H1 (cell line): ENCODE data around the gene KATNBL1. TPM values are rescaled to one million over a fixed set of nuclear protein-coding genes. Genes with fewer than 3 reads are reported as not detected.

ENCODE experiments used
- CTCF ChIA-PET: fragments of 300-600 bp; sonication (Branson Sonifier 250); formaldehyde crosslinking; loops from one replicate; lab custom pipeline; 2021; ENCODE audit not compliant: partially characterized antibody; lab: Charles Lee
- POLR2A ChIA-PET: fragments of 300-600 bp; sonication (Branson Sonifier 250); formaldehyde crosslinking; loops from one replicate; lab custom pipeline; 2021; ENCODE audit warnings: inconsistent platforms; ENCODE audit not compliant: partially characterized antibody; lab: Charles Lee
- DNase-seq, 2 experiments: peaks; one replicate each; pipeline versions ENCODE4 v3.0.0 to v3.0.0-alpha.2; 2010 to 2022; ENCODE audit warnings: low spot score in 2 of 2, low read depth in 1 of 2, mixed read lengths in 1 of 2
- FAIRE-seq: peaks from 2 replicates; lab custom pipeline; 2011; peaks lifted over from hg19 to GRCh38; lab: Jason Lieb, UNC
- H2AFZ ChIP-seq: 2 replicates; pipeline ENCODE4 v1.8.1; 2012; ENCODE audit warnings: low read length, inconsistent platforms
- H2AK5ac ChIP-seq: 2 replicates; pipeline ENCODE4 v1.6.1; 2013; ENCODE audit warnings: low read depth, low read length
- H2BK120ac ChIP-seq: replicated peaks from 2 replicates; pipeline ENCODE3; 2013; ENCODE audit warnings: low read depth, low read length, inconsistent platforms
- H2BK12ac ChIP-seq: 2 replicates; pipeline ENCODE4 v1.6.1; 2013; ENCODE audit warnings: low read depth, low read length
- H2BK15ac ChIP-seq: 2 replicates; pipeline ENCODE4 v1.6.1; 2013; ENCODE audit warnings: low read length
- H2BK20ac ChIP-seq: 2 replicates; pipeline ENCODE4 v1.6.1; 2013; ENCODE audit warnings: low read length
- H2BK5ac ChIP-seq: 2 replicates; pipeline ENCODE4 v1.6.1; 2013; ENCODE audit warnings: low read depth, low read length
- H3K14ac ChIP-seq: 2 replicates; pipeline ENCODE4 v1.6.1; 2013; ENCODE audit warnings: inconsistent platforms; ENCODE audit not compliant: insufficient read length
- H3K18ac ChIP-seq: 2 replicates; pipeline ENCODE4 v1.6.1; 2013; ENCODE audit warnings: low read length; ENCODE audit errors: extremely low read depth
- H3K23ac ChIP-seq: 2 replicates; pipeline ENCODE4 v1.6.1; 2013; ENCODE audit warnings: inconsistent platforms; ENCODE audit not compliant: insufficient read length
- H3K23me2 ChIP-seq: 2 replicates; pipeline ENCODE4 v1.6.1; 2013; ENCODE audit warnings: low read depth, low read length
- H3K27ac ChIP-seq: 2 replicates; pipeline ENCODE4 v1.6.1; 2011; ENCODE audit warnings: low read depth, low read length, inconsistent platforms
- H3K27me3 ChIP-seq, 4 experiments: replicated peaks in 1 of 4; 1 replicate in 1 of 4; 2 replicates in 3 of 4; pipeline versions ENCODE4 v1.6.1 to v1.8.1; 2011 to 2013; ENCODE audit warnings: low read length in 3 of 4, mild to moderate bottlenecking in 3 of 4, inconsistent platforms in 2 of 4, mixed read lengths in 2 of 4, moderate library complexity in 1 of 4; ENCODE audit not compliant: control insufficient read depth in 3 of 4, insufficient read depth in 3 of 4; ENCODE audit errors: extremely low read depth in 1 of 4
- H3K36me3 ChIP-seq, 4 experiments: 2 replicates each; pipeline versions ENCODE4 v1.6.1 to v1.8.1; 2011 to 2013; ENCODE audit warnings: mild to moderate bottlenecking in 4 of 4, low read length in 3 of 4, moderate library complexity in 2 of 4, control low read depth in 1 of 4, inconsistent platforms in 1 of 4; ENCODE audit not compliant: insufficient read depth in 4 of 4, control insufficient read depth in 2 of 4
- H3K4ac ChIP-seq: replicated peaks from 2 replicates; pipeline ENCODE3; 2013; ENCODE audit warnings: low read length, low read depth, mixed read lengths, inconsistent platforms; ENCODE audit not compliant: insufficient read length
- H3K4me1 ChIP-seq, 4 experiments: replicated peaks in 1 of 4; 1 replicate in 1 of 4; 2 replicates in 3 of 4; pipeline versions ENCODE4 v1.6.1 to v1.8.1; 2011 to 2013; ENCODE audit warnings: low read length in 3 of 4, inconsistent platforms in 2 of 4, mixed read lengths in 1 of 4; ENCODE audit not compliant: insufficient read depth in 4 of 4, control insufficient read depth in 3 of 4
- H3K4me2 ChIP-seq, 2 experiments: 2 replicates each; pipeline versions ENCODE4 v1.6.1 to v1.8.1; 2011 to 2013; ENCODE audit warnings: low read depth in 2 of 2, low read length in 2 of 2, control low read depth in 1 of 2, inconsistent platforms in 1 of 2, mild to moderate bottlenecking in 1 of 2; ENCODE audit not compliant: insufficient read depth in 1 of 2
- H3K4me3 ChIP-seq, 4 experiments: fragments of 200-600, 300-600 bp in 1 of 4; sonication (generic), shearing (Covaris generic), sonication (Bioruptor Twin) in 1 of 4; 2 replicates each; pipeline versions ENCODE4 v1.5.1 to v1.8.1; 2011 to 2016; ENCODE audit warnings: low read length in 4 of 4, low read depth in 3 of 4, control low read depth in 2 of 4, inconsistent platforms in 2 of 4, mild to moderate bottlenecking in 2 of 4, mixed read lengths in 1 of 4, moderate library complexity in 1 of 4; ENCODE audit not compliant: insufficient read depth in 2 of 4; ENCODE audit errors: extremely low read depth in 1 of 4
- H3K56ac ChIP-seq: replicated peaks from 2 replicates; pipeline ENCODE3; 2013; ENCODE audit warnings: low read depth, mild to moderate bottlenecking, mixed read lengths, low read length, inconsistent platforms; ENCODE audit not compliant: insufficient read length
- H3K79me1 ChIP-seq: 2 replicates; pipeline ENCODE4 v1.6.1; 2013; ENCODE audit warnings: low read depth, low read length, control low read depth
- H3K79me2 ChIP-seq, 2 experiments: 2 replicates each; pipeline versions ENCODE4 v1.6.1 to v1.8.1; 2012 to 2013; ENCODE audit warnings: low read length in 2 of 2, mild to moderate bottlenecking in 2 of 2, inconsistent platforms in 1 of 2; ENCODE audit not compliant: insufficient read depth in 2 of 2, control insufficient read depth in 1 of 2
- H3K9ac ChIP-seq, 4 experiments: replicated peaks in 1 of 4; 1 replicate in 1 of 4; 2 replicates in 3 of 4; pipeline versions ENCODE4 v1.6.1 to v1.8.1; 2011 to 2013; ENCODE audit warnings: low read depth in 3 of 4, low read length in 3 of 4, control low read depth in 2 of 4, mild to moderate bottlenecking in 2 of 4, moderate library complexity in 2 of 4, inconsistent platforms in 1 of 4; ENCODE audit errors: extremely low read depth in 1 of 4
- H3K9me3 ChIP-seq, 2 experiments: 2 replicates each; pipeline versions ENCODE4 v1.6.1 to v1.8.1; 2012 to 2013; ENCODE audit warnings: mild to moderate bottlenecking in 2 of 2, moderate library complexity in 2 of 2, control low read depth in 1 of 2, inconsistent platforms in 1 of 2, low read depth in 1 of 2, low read length in 1 of 2, mixed read lengths in 1 of 2; ENCODE audit not compliant: insufficient read depth in 2 of 2
- H4K20me1 ChIP-seq, 2 experiments: replicated peaks in 1 of 2; 2 replicates each; pipeline versions ENCODE3 to v1.8.1; 2011 to 2013; ENCODE audit warnings: inconsistent platforms in 2 of 2, low read length in 2 of 2, mild to moderate bottlenecking in 1 of 2; ENCODE audit not compliant: insufficient read depth in 2 of 2, control insufficient read depth in 1 of 2
- H4K5ac ChIP-seq: 2 replicates; pipeline ENCODE4 v1.6.1; 2013; ENCODE audit warnings: low read length, low read depth, mixed read lengths, inconsistent platforms; ENCODE audit not compliant: insufficient read length
- H4K8ac ChIP-seq: 2 replicates; pipeline ENCODE4 v1.8.0; 2013; ENCODE audit warnings: mild to moderate bottlenecking, moderate library complexity, low read length, inconsistent platforms; ENCODE audit not compliant: insufficient read depth; ENCODE audit errors: extremely low read depth
- H4K91ac ChIP-seq: replicated peaks from 2 replicates; pipeline ENCODE3; 2013; ENCODE audit warnings: low read length, mixed read lengths, inconsistent platforms; ENCODE audit not compliant: insufficient read length
- EGR1 ChIP-seq: IDR thresholded peaks from 2 replicates; pipeline ENCODE4 v1.6.1; 2011; ENCODE audit warnings: low read depth, low read length, borderline replicate concordance
- YY1 ChIP-seq: IDR thresholded peaks from 2 replicates; pipeline ENCODE4 v1.6.1; 2011; ENCODE audit warnings: low read depth, mild to moderate bottlenecking, low read length
- WGBS, 2 experiments: shearing (Covaris generic) in 1 of 2; methylation state at CpG; one replicate each; pipeline versions ENCODE4 v1.1.6 to v1.1.7; 2013 to 2015; ENCODE audit warnings: low lambda C conversion rate in 2 of 2, mixed read lengths in 2 of 2, inconsistent platforms in 1 of 2, low coverage in 1 of 2, missing lambda C conversion rate in 1 of 2; ENCODE audit not compliant: insufficient replicate concordance in 2 of 2, insufficient coverage in 1 of 2, insufficient read length in 1 of 2; ENCODE audit errors: extremely low coverage in 1 of 2, missing lambda C conversion rate in 1 of 2; 5-methylcytosine and 5-hydroxymethylcytosine counted together
- polyA plus RNA-seq, 7 experiments: library from polyadenylated mRNA; depleted of rRNA in 3 of 7; stranded (reverse) in 5 of 7; unstranded in 2 of 7; fragments of >200 nt in 5 of 7; fragments of 200-250 nt in 2 of 7; gene quantifications; 1 replicate in 5 of 7; 2 replicates in 1 of 7; 4 replicates in 1 of 7; pipeline versions ENCODE4 v1.2.1 to v1.2.3, GENCODE V29; 2011 to 2013; ENCODE audit warnings: missing spikeins in 2 of 7, mixed read lengths in 2 of 7
- total RNA-seq: library from RNA; stranded (reverse); fragmentation: NEBNext Ultra II Directional; extraction: Animal tissue kit (Norgen Biotek cat#: 25700); gene quantifications from 2 replicates; pipeline ENCODE4 v1.2.1, GENCODE V29; 2021

Gene KATNBL1
- total and polyA plus RNA-seq, 2 of the 8 experiments (the other 6 are each of a cell fraction or from before 2014, with no cell fraction given), result 14.2 to 51.4 TPM

GRCh38 chr15:34182942-34183341 lies 27.0 kb downstream of the KATNBL1 start:
- FAIRE-seq (no peak), DNase-seq (no peak)
- Histone ChIP-seq H3K4me1 (peaks cover 0 to 2% (median 0%) of the 10 kb centered on the region in 4 experiments; a peak in 1 of 7 replicates), H3K14ac (no peak overlapping the region), H3K27ac (no peak overlapping the region), H3K36me3 (0 out of 8 replicates have a peak, but pooled peaks cover 0 to 6% (median 0%) of the 10 kb centered on the region in 4 experiments), H4K5ac (no peak overlapping the region), H4K20me1 (no peaks in the 10 kb centered on the region), H2BK20ac (no peak overlapping the region), H3K23ac (no peak overlapping the region), H2BK12ac (no peak overlapping the region), H3K9ac (no peak overlapping the region), H4K8ac (no peak overlapping the region), H2BK15ac (no peak overlapping the region), H3K23me2 (no peaks in the 10 kb centered on the region), H2AK5ac (no peak overlapping the region), H3K4me3 (no peak overlapping the region), H2BK120ac (no peak overlapping the region), H3K79me1 (peaks cover 5% of the 10 kb centered on the region; the same call in 1 of the 2 replicates), H3K4ac (no peak overlapping the region), H4K91ac (no peak overlapping the region), H3K9me3 (no peaks in the 10 kb centered on the region), H3K4me2 (no peak overlapping the region), H3K56ac (no peak overlapping the region), H3K27me3 (no peaks in the 10 kb centered on the region), H2AFZ (no peak overlapping the region), H3K79me2 (peaks cover 10 to 83% of the 10 kb centered on the region in 2 experiments; a peak in 3 of 4 replicates), H2BK5ac (no peak overlapping the region), H3K18ac (no peak overlapping the region)
- ChIA-PET CTCF (interaction anchor here (0.9 to 1.5 kb wide), 3 partner anchors 10 to 66 kb away, joined by 3 to 4 read pairs (median 4); partner anchors contain the start of gene KATNBL1), POLR2A (interaction anchor here (0.9 to 1.0 kb wide), 2 partner anchors 10 to 26 kb away, joined by 4 to 8 read pairs; partner anchors contain the start of gene KATNBL1)
- no peak for TF ChIP-seq EGR1
- 0 out of 2 replicates have a peak, but pooled peaks have one; percentile 23 for TF ChIP-seq YY1
- 73% methylated on average over 4 of the region's 4 CpGs; no CpG with 5 or more reads in 1 of the 2 experiments for WGBS, 2 experiments
